ENCODE results near the gene MEAF6. TPM values are rescaled to one million over a fixed set of nuclear protein-coding genes. Genes with fewer than 3 reads are reported as not detected.
A peak's percentile ranks its signal among the peaks of the same experiment; 100 is the strongest.

Gene MEAF6
- total RNA-seq, 1 donor = 60.9 TPM

- TF ChIP-seq CTCF (IDR thresholded peaks at IDR 0.05; ENCODE audit: insufficient read depth, low read depth, low read length) = no peak
- DNase-seq (ENCODE audit: low read depth) = no peak
- H3K4me3 ChIP-seq (ENCODE audit: low read depth, low read length) = no peak overlapping the region
Observed at GRCh38 chr1:37461698-37462436, 52.7 kb downstream of the MEAF6 start.

GRCh38 chr1:37458551-37458950, 56.0 kb downstream of the MEAF6 start:
- no peak for DNase-seq (ENCODE audit: low read depth)
- no peak for TF ChIP-seq CTCF (IDR thresholded peaks at IDR 0.05; ENCODE audit: insufficient read depth, low read depth, low read length)
- no peak overlapping the region for H3K4me3 ChIP-seq (ENCODE audit: low read depth, low read length)

GRCh38 chr1:37456614-37457013, 58.0 kb downstream of the MEAF6 start:
- H3K4me3 ChIP-seq (ENCODE audit: low read depth, low read length) = no peak overlapping the region
- no peak for TF ChIP-seq CTCF (IDR thresholded peaks at IDR 0.05; ENCODE audit: insufficient read depth, low read depth, low read length)
- DNase-seq (ENCODE audit: low read depth) = no peak

GRCh38 chr1:37455516-37455915, 59.0 kb downstream of the MEAF6 start:
- no peak overlapping the region for H3K4me3 ChIP-seq (ENCODE audit: low read depth, low read length)
- no peak for TF ChIP-seq CTCF (IDR thresholded peaks at IDR 0.05; ENCODE audit: insufficient read depth, low read depth, low read length)
- no peak for DNase-seq (ENCODE audit: low read depth)

- TF ChIP-seq CTCF (IDR thresholded peaks at IDR 0.05; ENCODE audit: insufficient read depth, low read depth, low read length) = peak; percentile 1
- no peak for DNase-seq (ENCODE audit: low read depth)
- no peak overlapping the region for H3K4me3 ChIP-seq (ENCODE audit: low read depth, low read length)
Observed at GRCh38 chr1:37453647-37454046, 60.9 kb downstream of the MEAF6 start.

- no peak for TF ChIP-seq CTCF (IDR thresholded peaks at IDR 0.05; ENCODE audit: insufficient read depth, low read depth, low read length)
- DNase-seq (ENCODE audit: low read depth) = no peak
- H3K4me3 ChIP-seq (ENCODE audit: low read depth, low read length) = no peak overlapping the region
Observed at GRCh38 chr1:37452416-37452815, 62.1 kb downstream of the MEAF6 start.

GRCh38 chr1:37449936-37450335, 64.6 kb downstream of the MEAF6 start:
- TF ChIP-seq CTCF (IDR thresholded peaks at IDR 0.05; ENCODE audit: insufficient read depth, low read depth, low read length) = no peak
- DNase-seq (ENCODE audit: low read depth) = no peak
- no peak overlapping the region for H3K4me3 ChIP-seq (ENCODE audit: low read depth, low read length)

All from fibroblast of villous mesenchyme (primary cell).